Mucosa of descending colon (tissue), 3 donors: ENCODE data around the gene HK1. TPM values are rescaled to one million over a fixed set of nuclear protein-coding genes. Genes with fewer than 3 reads are reported as not detected.

ENCODE experiments used
- ATAC-seq: fragments of 200-7000 bp; cut with Tn5 transposase; one replicate; pipeline ENCODE4 v1.9.1; 2020; ENCODE audit warnings: mild to moderate bottlenecking, moderate library complexity
- DNase-seq, 3 donors: peaks; one replicate each; pipeline ENCODE4 v3.0.0-alpha.2; 2020
- H3K36me3 ChIP-seq: fragments of 200-600 bp; one replicate; pipeline ENCODE4 v1.8.0; 2021; ENCODE audit warnings: low read depth, mild to moderate bottlenecking
- H3K4me1 ChIP-seq: fragments of 200-600 bp; one replicate; pipeline ENCODE4 v1.8.0; 2021; ENCODE audit warnings: low read depth, mild to moderate bottlenecking
- H3K4me3 ChIP-seq: fragments of 200-600 bp; one replicate; pipeline ENCODE4 v1.8.0; 2021; ENCODE audit warnings: mild to moderate bottlenecking
- H3K9me3 ChIP-seq: fragments of 200-600 bp; one replicate; pipeline ENCODE4 v1.8.0; 2021; ENCODE audit warnings: mild to moderate bottlenecking
- CTCF ChIP-seq: fragments of 200-600 bp; IDR thresholded peaks from one replicate; pipeline ENCODE4 v1.8.0; 2022; ENCODE audit warnings: antibody characterized with exemption, mild to moderate bottlenecking
- intact Hi-C, 2 donors: fragments of 100-400 bp; cut with DNase I in 1 of 2; cut with micrococcal nuclease in 1 of 2; formaldehyde crosslinking; loops; one replicate each; pipeline versions ENCODE4 v1.11.0 to v1.11.1; 2022; cut with DNase I, micrococcal nuclease
- long read RNA-seq, 2 donors: library from polyadenylated mRNA; unstranded; transcript quantifications; one replicate each; pipeline ENCODE4 v2.0.0, GENCODE V29; 2019 to 2021
- total RNA-seq, 3 donors: library from RNA; stranded (reverse); fragmentation: NEBNext Ultra II Directional in 2 of 3; extraction: Animal tissue kit (Norgen Biotek cat#: 25700) in 2 of 3; gene quantifications; one replicate each; pipeline versions ENCODE4 v1.2.1 to v1.2.4, GENCODE V29; 2021 to 2023
- donor health status: DM: no; HTN: no; CAD: no; lungs with moderate emphysema.
- donor health status: DM: no; HTN: no; CAD: no.
- donor health status: DM: no; HTN: yes; CAD: no.

The HK1 gene
- total RNA-seq = 100 to 1,000 TPM in 1 of 3 donors, 10 to 100 TPM in 2; 63.9 to 102 (median 81.3) TPM
- long read RNA-seq, donor 1, transcript HK1-202 (18 exons, 3,605 nt) = major isoform, 299 of 343 reads
- long read RNA-seq, donor 1, partial matches to known transcripts = 24 of 343 reads
- long read RNA-seq, donor 1, other reads (novel, unspliced or antisense) = 20 of 343 reads
- long read RNA-seq, donor 2, transcript HK1-202 (18 exons, 3,605 nt) = major isoform, 23 of 31 reads
- long read RNA-seq, donor 2, partial matches to known transcripts = 5 of 31 reads
- long read RNA-seq, donor 2, other reads (novel, unspliced or antisense) = 3 of 31 reads

GRCh38 chr10:69278446-69278963 lies at the start of gene HK1:
Gene HK1, plus strand, starts transcription at chr10:69278496.
- no peaks in the 10 kb centered on the region for H3K36me3 ChIP-seq
- no peaks in the 10 kb centered on the region for H3K4me1 ChIP-seq
- no peak for TF ChIP-seq CTCF
- no peak within 1 kb of the TSS for H3K4me3 ChIP-seq
- ATAC-seq (no peak), DNase-seq (no peak)
- no peaks in the 10 kb centered on the region for H3K9me3 ChIP-seq
- intact Hi-C loops = no loop called here

- no peak for TF ChIP-seq CTCF
- no peak overlapping the region for H3K4me3 ChIP-seq
- intact Hi-C loops = no loop called here
- no peak for DNase-seq
- H3K36me3 ChIP-seq = no peaks in the 10 kb centered on the region
- peaks cover 30% of the 10 kb centered on the region for H3K4me1 ChIP-seq
- no peaks in the 10 kb centered on the region for H3K9me3 ChIP-seq
- no peak for ATAC-seq
Measured at GRCh38 chr10:69229616-69229916, 48.7 kb upstream of the HK1 start.

- H3K4me3 ChIP-seq = no peak overlapping the region
- no peak for TF ChIP-seq CTCF
- H3K36me3 ChIP-seq = no peaks in the 10 kb centered on the region
- no peak for DNase-seq
- H3K4me1 ChIP-seq = peaks cover 25% of the 10 kb centered on the region
- H3K9me3 ChIP-seq = no peaks in the 10 kb centered on the region
- no peak for ATAC-seq
- intact Hi-C loops = no loop called here
Measured at GRCh38 chr10:69230128-69230527, 48.2 kb upstream of the HK1 start.

- Histone ChIP-seq H3K4me1 (peaks cover 22% of the 10 kb centered on the region), H3K9me3 (no peaks in the 10 kb centered on the region), H3K4me3 (no peak overlapping the region), H3K36me3 (no peaks in the 10 kb centered on the region)
- ATAC-seq (peak; percentile 51), DNase-seq (no peak)
- TF ChIP-seq CTCF = no peak
- intact Hi-C loops = no loop called here
Measured at GRCh38 chr10:69232252-69232651, 46.0 kb upstream of the HK1 start.

GRCh38 chr10:69232736-69233480 lies 45.4 kb upstream of the HK1 start:
- Histone ChIP-seq H3K36me3 (no peaks in the 10 kb centered on the region), H3K4me1 (peaks cover 22% of the 10 kb centered on the region), H3K9me3 (no peaks in the 10 kb centered on the region), H3K4me3 (no peak overlapping the region)
- TF ChIP-seq CTCF = no peak
- peak; percentile 76 for ATAC-seq
- peak; percentile 70 to 83 (median 77) for DNase-seq
- intact Hi-C loops = no loop called here
